NB4 (cell line): ENCODE results near the gene GRIN2B.

Experiments
- DNase-seq: peaks from one replicate; pipeline ENCODE4 v3.0.0; 2010; ENCODE audit warnings: low read depth
- H3K4me3 ChIP-seq: one replicate; pipeline ENCODE4 v1.5.1; 2011; ENCODE audit warnings: mild to moderate bottlenecking, low read depth, low read length, moderate library complexity
- CTCF ChIP-seq: IDR thresholded peaks from one replicate; pipeline ENCODE4 v1.5.1; 2012; ENCODE audit warnings: low read depth, low read length
- MYC ChIP-seq: IDR thresholded peaks from 2 replicates; pipeline ENCODE4 v1.6.1; 2011; ENCODE audit warnings: low read depth, low read length
- POLR2A ChIP-seq: IDR thresholded peaks from 2 replicates; pipeline ENCODE4 v1.6.1; 2011; ENCODE audit warnings: mild to moderate bottlenecking; ENCODE audit not compliant: insufficient read length; ENCODE audit errors: extremely low read depth
- TF ChIP-seq, protein P1 (sequence below): IDR thresholded peaks from 2 replicates; pipeline ENCODE4 v1.6.1; 2011; ENCODE audit warnings: low read depth, low read length

Gene GRIN2B

DNA sequence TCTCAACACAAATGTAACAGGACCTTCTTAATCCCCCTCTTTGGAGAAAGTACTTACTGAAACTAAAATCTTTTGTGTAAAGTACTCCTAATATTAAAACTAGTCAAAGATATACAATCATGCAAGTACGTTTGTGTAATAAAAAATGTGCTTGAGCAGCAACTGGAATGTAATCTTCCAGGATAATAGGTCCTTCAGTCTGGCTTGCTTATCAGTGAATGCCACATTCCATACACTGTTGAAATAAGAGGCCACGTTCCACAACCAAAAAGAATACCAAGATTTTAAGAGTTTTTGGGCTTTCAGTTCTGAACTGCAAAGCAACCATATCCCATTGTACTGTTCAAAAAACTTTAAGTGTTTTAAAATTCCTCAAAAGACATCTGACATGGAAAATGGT, 26.2 kb upstream of the GRIN2B start:
- DNase-seq, result no peak
- TF ChIP-seq MYC (no peak), CTCF (no peak)
- TF ChIP-seq, protein P1, sequence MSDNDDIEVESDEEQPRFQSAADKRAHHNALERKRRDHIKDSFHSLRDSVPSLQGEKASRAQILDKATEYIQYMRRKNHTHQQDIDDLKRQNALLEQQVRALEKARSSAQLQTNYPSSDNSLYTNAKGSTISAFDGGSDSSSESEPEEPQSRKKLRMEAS, result no peak
- H3K4me3 ChIP-seq, result no peak overlapping the region

- DNase-seq, result no peak
- TF ChIP-seq POLR2A, result no peak
- TF ChIP-seq MYC, result no peak
- no peak for TF ChIP-seq CTCF
- TF ChIP-seq, protein P1, result no peak
- no peak overlapping the region for H3K4me3 ChIP-seq
Measured at GRCh38 chr12:13992585-13992984, 11.2 kb upstream of the GRIN2B start.

DNA sequence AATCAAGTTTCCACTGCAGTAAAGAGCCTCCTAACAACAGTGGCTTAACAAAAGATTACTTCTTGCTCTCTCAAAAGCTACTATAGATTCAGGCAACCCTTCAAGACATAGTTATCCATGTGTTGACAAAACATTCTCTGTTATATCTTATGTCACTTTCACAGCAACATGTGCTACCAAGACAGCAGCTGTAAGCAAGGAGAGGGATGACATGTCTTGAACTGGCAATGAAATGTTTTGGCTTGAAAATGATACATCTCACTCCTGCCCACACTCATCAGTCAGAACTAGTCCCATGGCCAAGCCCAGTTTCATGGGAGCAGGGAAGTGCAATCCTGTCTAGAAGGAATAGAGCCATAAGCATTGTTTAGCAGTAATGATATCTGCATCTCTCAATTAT, 10.7 kb upstream of the GRIN2B start:
- H3K4me3 ChIP-seq, result no peak overlapping the region
- DNase-seq, result no peak
- no peak for TF ChIP-seq POLR2A
- TF ChIP-seq MYC, result no peak
- TF ChIP-seq, protein P1, result no peak
- TF ChIP-seq CTCF, result no peak

- TF ChIP-seq MYC, result no peak
- TF ChIP-seq, protein P1, result no peak
- no peak for TF ChIP-seq POLR2A
- no peak for TF ChIP-seq CTCF
- no peak overlapping the region for H3K4me3 ChIP-seq
- DNase-seq, result no peak
Measured at GRCh38 chr12:13986031-13986430, 4.6 kb upstream of the GRIN2B start.

- DNase-seq, result no peak
- TF ChIP-seq, protein P1, result no peak
- no peak for TF ChIP-seq CTCF
- TF ChIP-seq MYC, result no peak
- no peak overlapping the region for H3K4me3 ChIP-seq
Measured at GRCh38 chr12:13981990-13982389, 588 bp upstream of the GRIN2B start.

DNA sequence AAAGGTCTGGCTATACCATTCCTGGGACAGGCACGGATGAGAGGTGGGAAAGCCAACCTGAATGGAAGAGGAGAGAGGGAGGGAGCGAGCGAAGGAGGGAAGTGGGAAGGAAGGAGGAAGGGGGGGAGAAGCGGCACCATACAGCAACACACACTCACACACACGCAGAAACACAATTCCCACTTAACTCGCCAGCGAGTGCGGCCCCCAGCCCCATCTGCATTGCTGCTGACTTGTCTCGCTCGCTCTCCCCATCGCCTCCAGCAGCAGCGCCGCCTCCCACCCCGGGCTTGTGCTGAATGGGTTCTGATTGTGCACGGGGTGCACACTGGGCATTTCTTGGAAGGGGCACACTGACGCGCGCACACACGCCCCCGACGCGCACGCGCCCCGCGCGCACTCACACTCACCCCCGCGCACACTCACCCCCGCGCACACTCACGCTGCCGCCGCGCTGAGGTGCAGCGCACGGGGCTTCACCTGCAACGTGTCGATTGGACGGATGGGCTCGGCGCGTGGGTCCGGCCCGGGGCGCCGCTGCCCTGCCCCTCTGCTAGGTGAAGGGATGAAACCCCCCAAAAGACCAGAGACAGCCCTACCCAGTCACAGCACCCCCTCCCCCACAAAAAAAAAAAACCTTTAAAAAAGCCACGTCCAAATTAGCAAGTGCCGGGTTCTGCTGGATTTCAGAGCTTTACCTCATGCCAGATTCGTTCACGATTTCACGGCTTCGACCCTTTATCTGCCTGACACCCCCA, 685 bp downstream of the GRIN2B start:
- no peak overlapping the region for H3K4me3 ChIP-seq
- TF ChIP-seq POLR2A, result no peak
- TF ChIP-seq, protein P1, result no peak
- TF ChIP-seq CTCF, result no peak
- TF ChIP-seq MYC, result no peak
- DNase-seq, result no peak
